Erythroblast (primary cell): Measurements from ENCODE around the gene IL3.

ENCODE experiments used
- DNase-seq, 2 experiments: peaks; one replicate each; lab custom pipeline; 2025; lab: John Stamatoyannopoulos, UW
- GATA1 ChIP-seq: IDR thresholded peaks from 2 replicates; pipeline ENCODE4 v1.6.1; 2011; ENCODE audit warnings: low read depth, mild to moderate bottlenecking, control low read depth, low read length, moderate library complexity
- POLR2A ChIP-seq: IDR thresholded peaks from 2 replicates; pipeline ENCODE4 v1.6.1; 2011; ENCODE audit warnings: mild to moderate bottlenecking, low read length

Gene IL3

DNA sequence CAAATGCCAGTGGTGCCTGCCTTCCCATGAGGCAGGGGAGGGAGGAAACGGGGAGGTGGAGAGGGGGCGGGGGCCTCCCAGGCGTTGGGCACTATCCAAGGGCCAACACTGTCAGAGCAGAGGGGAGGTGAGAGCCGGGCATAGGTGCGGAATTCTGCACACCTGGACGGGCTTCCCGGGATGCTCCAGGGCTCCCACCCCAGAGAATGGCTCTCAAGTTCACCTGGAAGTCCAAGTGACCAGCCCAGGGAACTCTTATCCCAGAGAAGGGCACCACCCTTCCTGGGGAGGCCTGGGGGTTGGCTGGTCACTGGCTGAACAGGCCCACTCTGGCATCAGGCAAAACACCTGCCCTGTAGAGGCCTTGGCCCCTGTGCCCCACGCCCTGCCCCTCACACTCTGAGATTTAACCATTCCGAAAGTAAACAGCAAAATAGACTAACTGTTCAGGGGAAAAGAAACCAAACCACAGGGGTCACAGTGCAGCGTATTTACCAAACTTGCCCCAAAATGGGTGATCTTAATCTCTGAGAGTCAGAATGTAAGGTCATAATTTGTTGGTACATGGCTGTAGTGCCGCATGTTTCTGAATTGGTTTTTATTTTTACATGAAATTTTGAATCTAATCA lies 15.9 kb downstream of the IL3 start:
- no peak for DNase-seq
- TF ChIP-seq GATA1 (no peak), POLR2A (no peak)

DNA sequence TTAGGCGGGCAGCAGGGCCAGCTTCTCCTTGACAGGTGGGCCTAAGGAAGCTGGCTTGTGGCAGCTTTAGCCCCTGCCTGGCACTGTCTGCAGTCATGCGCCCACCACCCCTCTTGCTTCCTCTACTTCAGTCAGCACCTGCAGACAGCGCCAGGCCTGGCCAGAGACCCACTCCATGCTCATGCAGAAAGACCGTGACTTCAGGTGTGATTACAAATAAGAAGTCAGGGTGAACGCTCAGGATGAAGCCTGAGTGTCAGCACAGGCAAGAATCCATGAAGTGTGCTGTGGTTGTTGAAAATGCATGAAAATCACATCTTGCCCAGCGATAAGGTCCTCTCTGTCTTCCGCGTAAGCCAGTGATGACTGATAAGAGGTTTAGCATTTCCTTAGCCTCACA lies 16.5 kb downstream of the IL3 start:
- TF ChIP-seq GATA1 (no peak), POLR2A (no peak)
- no peak for DNase-seq

DNA sequence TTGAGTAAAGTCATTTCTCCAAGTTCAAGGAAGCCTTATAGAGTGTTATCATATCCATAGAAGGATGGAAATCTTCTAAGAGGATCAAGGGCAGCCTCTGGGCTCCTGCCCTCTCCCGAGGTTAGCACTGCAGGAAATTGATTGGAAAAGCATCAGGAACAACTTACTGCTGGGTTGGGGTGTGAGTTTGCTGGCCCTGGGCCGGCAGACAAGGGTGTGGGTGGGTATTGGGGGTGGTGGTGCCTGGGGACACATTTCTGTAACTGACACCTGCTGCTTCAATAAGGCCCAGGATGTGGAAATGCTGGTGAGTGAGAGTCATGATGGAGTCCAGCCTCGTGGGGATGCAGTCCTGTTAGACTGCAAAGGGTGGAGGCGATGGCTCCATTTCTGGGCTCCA lies 18.6 kb downstream of the IL3 start:
- DNase-seq = no peak
- TF ChIP-seq POLR2A (no peak), GATA1 (no peak)

DNA sequence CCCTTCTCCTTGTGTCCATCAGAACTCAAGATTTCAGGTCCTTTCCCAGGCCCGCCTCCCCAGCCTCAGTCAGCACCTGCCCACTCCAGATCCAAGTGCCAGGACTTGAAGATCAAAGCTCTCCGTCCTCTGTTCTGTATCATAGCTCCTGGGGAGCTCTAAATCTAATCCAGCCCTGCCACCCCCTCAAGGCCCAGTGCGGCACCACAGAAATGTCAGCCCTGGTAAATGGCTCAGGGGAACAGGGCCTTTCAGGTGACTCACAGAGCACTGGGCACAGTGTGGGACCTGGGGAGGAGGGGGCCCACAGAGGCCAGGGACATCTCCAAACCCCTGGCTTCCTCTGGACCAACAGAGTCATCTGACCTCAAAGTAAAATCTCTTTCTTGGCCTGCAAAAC lies 19.2 kb downstream of the IL3 start:
- no peak for TF ChIP-seq GATA1

DNA sequence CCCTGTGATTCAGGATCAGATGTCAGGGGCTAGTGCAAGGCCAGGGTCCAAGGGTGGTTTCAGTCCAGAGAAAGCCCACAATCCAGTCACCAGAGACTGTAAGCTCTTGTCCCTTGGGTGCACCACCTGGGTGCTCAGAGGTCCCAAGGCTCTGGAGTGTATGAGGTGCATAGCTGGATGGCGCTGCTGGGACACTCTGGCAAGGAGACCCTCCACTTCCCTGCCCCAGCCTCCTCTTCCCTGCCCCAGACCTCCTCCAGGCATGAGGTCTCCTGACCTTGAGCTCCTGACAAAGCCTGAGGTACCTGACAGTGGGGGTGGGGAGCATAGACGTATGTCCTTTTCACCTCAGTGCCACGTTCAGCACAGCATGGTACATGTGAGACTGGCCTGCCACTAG lies 20.1 kb downstream of the IL3 start:
- TF ChIP-seq POLR2A (no peak), GATA1 (no peak)
- DNase-seq = no peak

More for the DNA sequence above, 19.2 kb downstream of the IL3 start:
- DNase-seq = no peak

DNA sequence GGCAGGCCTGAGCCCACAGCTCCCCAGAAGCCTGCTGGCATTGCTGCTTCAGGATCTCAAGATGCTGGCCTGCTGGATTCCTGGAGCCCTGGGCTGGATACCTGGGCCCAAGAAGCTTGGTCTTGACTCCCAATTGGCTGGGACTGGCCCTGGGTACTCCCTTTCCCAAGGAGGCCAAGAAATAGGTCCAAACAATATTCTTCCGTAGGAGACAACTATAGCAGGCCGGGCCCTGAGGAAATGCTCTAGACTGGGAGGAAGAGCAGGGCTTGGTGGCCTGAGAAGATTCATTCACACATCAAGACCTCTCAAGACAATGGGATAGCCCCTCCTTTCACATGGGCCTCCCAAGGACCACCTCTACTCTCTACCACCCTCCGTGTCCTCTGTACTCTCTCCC lies 21.0 kb downstream of the IL3 start:
- DNase-seq = no peak
- no peak for TF ChIP-seq GATA1
- no peak for TF ChIP-seq POLR2A

DNA sequence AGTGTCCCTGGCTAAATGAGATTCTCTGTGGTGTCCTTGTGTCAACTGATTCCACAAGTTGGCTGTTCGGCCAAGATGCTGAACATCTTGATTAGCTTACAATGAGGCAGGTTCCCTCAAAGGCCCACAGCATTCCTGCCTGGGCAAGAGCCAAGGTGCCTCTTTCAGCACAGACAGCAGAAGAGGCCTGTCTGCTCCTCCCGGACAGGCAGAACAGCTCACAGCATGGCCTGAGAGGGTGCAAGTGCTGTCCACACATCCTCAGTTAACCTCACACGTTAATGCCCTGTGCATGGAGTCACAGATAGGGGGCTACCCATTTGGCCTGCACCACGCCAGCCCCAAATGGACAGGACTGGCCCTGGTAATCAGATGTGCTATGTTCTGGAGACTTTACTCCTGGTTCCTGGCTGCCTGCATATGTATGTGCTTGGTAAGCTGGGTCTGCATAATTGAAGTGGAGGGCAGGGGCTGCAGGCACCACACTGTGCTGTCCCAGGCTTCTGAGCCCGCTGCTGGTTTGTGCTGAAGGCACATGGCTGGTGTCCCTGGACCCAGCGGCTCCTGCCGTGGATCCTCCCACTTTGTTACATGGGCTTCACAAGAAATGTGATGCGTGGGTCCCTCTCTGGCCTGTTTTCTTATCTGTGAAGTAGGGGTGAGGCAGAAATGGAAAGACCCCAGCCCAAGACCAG lies 22.0 kb downstream of the IL3 start:
- DNase-seq = no peak
- no peak for TF ChIP-seq POLR2A
- no peak for TF ChIP-seq GATA1

DNA sequence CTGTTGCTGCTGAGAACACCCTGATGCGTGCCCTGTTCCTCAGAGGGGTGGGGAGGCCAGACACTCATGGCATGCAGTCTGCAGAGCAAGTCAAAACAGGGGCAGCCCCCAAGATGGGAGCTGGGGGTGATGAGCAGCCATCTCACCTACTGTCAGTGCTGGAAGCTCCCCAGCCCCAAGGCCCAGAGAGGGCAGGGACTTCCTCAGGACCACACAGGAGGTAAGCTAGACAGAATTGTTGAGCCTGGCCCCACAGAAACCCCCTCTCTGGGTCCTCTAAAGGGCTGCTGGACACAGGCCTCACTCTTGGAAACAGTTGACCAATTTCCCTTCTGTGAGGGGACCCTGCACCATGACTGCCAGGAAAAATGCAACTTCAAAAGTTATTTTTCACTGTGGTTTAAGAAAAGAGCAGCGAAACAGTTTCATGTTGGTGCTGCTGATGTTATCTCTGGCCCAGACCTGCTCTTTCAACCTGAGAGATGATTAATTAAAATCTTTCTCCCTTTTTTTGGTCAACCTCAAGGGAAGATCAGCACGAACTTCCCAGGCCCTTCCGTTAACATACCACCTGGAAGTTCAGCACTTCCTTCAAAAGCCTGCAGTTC lies 22.7 kb downstream of the IL3 start:
- no peak for DNase-seq
- no peak for TF ChIP-seq GATA1
- no peak for TF ChIP-seq POLR2A

DNA sequence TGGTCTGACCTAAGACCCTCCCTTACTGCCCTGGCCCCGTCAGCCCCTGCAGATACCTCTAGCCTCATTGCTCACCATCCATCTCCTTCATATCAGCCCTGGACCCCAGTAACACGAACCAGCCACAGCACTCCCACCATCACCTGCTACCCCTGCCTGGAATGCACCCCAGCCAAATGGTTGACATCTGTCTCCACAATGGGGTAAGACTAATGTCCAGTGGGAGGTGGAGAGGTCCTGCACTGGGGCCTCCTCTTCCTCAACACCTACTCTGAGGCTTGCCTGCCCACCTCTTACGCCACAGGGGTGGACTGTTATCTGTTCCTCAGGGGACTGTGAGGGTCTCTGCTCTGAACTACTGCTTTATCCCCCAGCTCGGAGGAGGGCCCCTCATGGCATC lies 25.2 kb downstream of the IL3 start:
- TF ChIP-seq GATA1 (no peak), POLR2A (no peak)
- no peak for DNase-seq

DNA sequence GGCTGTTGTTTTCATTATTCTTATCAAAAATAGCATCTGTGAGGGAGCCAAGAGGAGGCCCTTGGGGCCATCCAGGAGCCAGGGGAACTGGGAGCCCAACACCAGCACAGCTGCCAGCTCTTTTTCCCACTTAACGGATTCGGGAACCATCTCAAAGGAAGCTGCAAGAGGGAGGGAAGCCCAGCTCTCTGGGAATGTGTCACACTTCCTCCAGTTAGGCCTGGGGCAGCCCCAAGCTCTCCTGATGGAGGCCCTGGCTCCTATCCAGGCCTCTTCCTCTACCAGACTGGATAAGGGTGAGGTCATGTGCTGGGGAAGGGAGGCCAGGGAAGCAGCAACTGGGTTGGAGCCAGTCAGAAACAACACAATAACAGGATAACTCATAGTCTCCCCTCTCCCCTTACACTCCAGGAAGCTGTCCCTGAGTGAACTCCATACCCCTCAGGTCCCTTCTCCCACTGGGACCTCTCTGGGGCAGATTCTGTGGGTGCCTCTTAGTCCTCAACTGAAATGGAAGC lies 25.9 kb downstream of the IL3 start:
- peak; percentile 23 to 44 for DNase-seq

DNA sequence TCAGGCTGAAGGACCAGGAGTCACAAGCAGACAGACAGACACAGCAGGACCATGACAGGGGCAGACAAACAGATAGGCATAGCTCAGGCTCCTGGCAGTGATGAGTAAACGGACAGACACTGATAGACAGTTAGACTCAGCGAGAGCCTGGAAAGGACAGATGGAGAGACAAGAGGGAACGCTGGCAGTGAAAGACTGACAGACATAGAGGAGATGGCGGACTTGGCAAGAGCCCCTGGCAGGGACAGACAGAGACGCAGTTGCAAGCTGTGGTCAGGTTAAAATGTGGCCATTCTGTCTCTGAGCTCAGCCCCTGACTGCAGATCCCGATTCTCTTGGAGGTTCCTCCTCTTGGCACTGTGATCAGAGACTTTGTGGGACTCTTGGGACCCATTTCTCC lies 26.7 kb downstream of the IL3 start:
- no peak for DNase-seq
- TF ChIP-seq GATA1 (no peak), POLR2A (no peak)

More for the DNA sequence above, 25.9 kb downstream of the IL3 start:
- TF ChIP-seq GATA1 (no peak), POLR2A (no peak)

DNA sequence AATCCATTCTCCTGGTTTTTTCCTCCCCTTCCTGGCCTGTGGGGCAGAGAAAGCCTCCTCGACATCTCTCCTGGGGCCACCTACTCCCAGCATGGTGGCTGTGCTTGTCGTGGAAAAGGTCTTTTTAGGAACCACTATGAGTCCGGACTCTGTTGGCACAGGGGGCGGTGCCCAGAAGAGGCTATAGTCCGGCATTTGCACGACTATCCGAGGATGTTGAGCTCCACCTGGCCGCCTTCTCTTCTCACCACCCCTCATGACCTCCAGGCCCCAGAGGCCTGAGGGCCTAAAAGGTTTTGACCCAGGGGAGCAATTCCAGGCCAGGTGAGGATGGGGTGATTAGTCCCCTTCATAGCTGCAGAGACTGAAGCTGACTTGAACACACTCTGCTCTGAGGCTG lies 27.2 kb downstream of the IL3 start:
- no peak for DNase-seq

DNA sequence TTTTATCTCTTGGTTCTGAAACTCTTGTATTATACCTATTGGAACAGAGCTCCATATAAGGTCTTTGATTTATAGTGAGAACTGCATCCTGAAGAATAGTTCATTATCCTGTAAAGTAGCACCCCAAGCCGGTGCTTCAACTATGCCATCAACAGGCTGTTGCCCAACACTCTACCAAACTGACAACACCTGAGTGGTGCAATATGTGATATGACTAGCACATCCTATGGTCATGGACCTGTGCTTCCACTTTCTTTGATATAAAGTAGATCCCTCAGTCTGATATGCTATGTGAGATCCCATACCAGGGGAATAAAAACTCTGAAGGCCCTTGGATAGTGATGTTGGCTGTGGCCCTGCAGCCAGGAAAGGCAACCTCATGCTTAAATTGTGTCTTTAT lies 28.9 kb downstream of the IL3 start:
- TF ChIP-seq POLR2A = no peak
- no peak for TF ChIP-seq GATA1
- no peak for DNase-seq

More for the DNA sequence above, 27.2 kb downstream of the IL3 start:
- TF ChIP-seq POLR2A (no peak), GATA1 (no peak)

DNA sequence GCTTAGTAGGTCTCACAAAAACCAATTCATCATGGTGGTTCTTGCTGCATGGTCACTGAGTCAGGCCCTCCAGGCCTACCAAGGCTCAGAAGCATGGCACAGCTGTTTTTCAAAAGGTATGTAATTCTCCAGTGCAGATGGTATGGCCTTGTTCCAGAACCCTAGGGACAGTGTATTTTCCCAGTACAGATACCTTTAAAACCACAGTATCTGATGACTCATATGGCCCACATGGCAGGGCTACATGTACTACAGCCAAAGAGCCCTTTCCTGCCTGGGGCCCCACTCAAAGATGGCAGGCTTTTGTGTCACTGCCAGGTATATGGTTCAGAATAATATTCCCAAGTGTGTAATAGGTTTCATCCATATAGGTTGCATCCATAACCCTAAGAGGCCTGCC lies 29.7 kb downstream of the IL3 start:
- no peak for TF ChIP-seq POLR2A
- TF ChIP-seq GATA1 = no peak
- DNase-seq = no peak
